Thyroid gland (tissue), 4 donors: ENCODE measurements around the gene DDX54. TPM values are rescaled to one million over a fixed set of nuclear protein-coding genes. Genes with fewer than 3 reads are reported as not detected.

ENCODE experiments used
- DNase-seq, 2 donors: peaks; one replicate each; pipeline ENCODE4 v3.0.0-alpha.2; 2019
- H3K27ac ChIP-seq, 3 donors: fragments of 200-600 bp; sonication (generic); 1 replicate in 2 of 3; 2 replicates in 1 of 3; pipeline ENCODE4 v1.5.1; 2016 to 2019; ENCODE audit warnings: mild to moderate bottlenecking in 1 of 3, moderate library complexity in 1 of 3
- H3K27me3 ChIP-seq: fragments of 200-600 bp; sonication (generic); one replicate; pipeline ENCODE4 v1.5.1; 2019
- H3K36me3 ChIP-seq, 2 donors: fragments of 200-600 bp; sonication (generic); one replicate each; pipeline ENCODE4 v1.5.1; 2016 to 2019
- H3K4me1 ChIP-seq, 2 donors: fragments of 200-600 bp; sonication (generic); one replicate each; pipeline ENCODE4 v1.5.1; 2017 to 2019
- H3K4me3 ChIP-seq, 3 donors: fragments of 200-600 bp; sonication (generic); replicated peaks in 1 of 3; 1 replicate in 2 of 3; 2 replicates in 1 of 3; pipeline ENCODE4 v1.5.1; 2016; ENCODE audit warnings: mild to moderate bottlenecking in 1 of 3
- H3K9me3 ChIP-seq: fragments of 200-600 bp; sonication (generic); one replicate; pipeline ENCODE4 v1.5.1; 2017
- CTCF ChIP-seq, 6 experiments: fragments of 200-600 bp in 3 of 6; fragments of 450-650 bp in 3 of 6; sonication (generic) in 3 of 6; IDR thresholded peaks; one replicate each; pipeline ENCODE4 v1.5.1; 2016 to 2019; ENCODE audit warnings: antibody characterized with exemption in 6 of 6, mild to moderate bottlenecking in 2 of 6, inconsistent platforms in 1 of 6, moderate library complexity in 1 of 6
- POLR2A ChIP-seq, 2 donors: fragments of 450-650 bp; IDR thresholded peaks; one replicate each; pipeline ENCODE4 v1.6.1; 2017; ENCODE audit warnings: antibody characterized with exemption in 2 of 2, mild to moderate bottlenecking in 2 of 2, moderate library complexity in 1 of 2
- WGBS, 2 donors: methylation state at CpG; one replicate each; pipeline ENCODE4 v1.1.5; 2017; 5-methylcytosine and 5-hydroxymethylcytosine counted together
- intact Hi-C: fragments of 100-400 bp; cut with DNase I; formaldehyde crosslinking; loops from one replicate; pipeline ENCODE4 v1.15.1; 2023
- total RNA-seq, 4 donors: library from RNA; depleted of rRNA; stranded (reverse); fragments of >200 nt; gene quantifications; one replicate each; pipeline ENCODE4 v1.2.3, GENCODE V29; 2016

The DDX54 gene
- total RNA-seq, 4 donors from 2014 or later = 59.9 to 79.3 (median 68.8) TPM

GRCh38 chr12:113200021-113200797 lies 14.9 kb upstream of the DDX54 start:
- no peak for DNase-seq
- no peaks in the 10 kb centered on the region for H3K36me3 ChIP-seq
- intact Hi-C loops = no loop called here
- no peak for TF ChIP-seq CTCF (IDR thresholded peaks at IDR 0.05)
- TF ChIP-seq POLR2A (IDR thresholded peaks at IDR 0.05) = no peak
- no peak overlapping the region for H3K27ac ChIP-seq
- no peak overlapping the region for H3K4me3 ChIP-seq
- H3K27me3 ChIP-seq = no peaks in the 10 kb centered on the region
- H3K9me3 ChIP-seq = no peaks in the 10 kb centered on the region
- 93 to 94% methylated on average over 7 to 9 of the region's 12 CpGs for WGBS, 2 donors
- peaks cover 5 to 17% of the 10 kb centered on the region in 2 donors for H3K4me1 ChIP-seq

GRCh38 chr12:113198296-113198695 lies 13.0 kb upstream of the DDX54 start:
- WGBS, 2 donors = 20 to 47% methylated on average over 1 of the region's 1 CpG
- intact Hi-C loops = loop anchor here (10.0 kb wide), 2 partner anchors 137 to 227 kb away; partner anchors contain the start of genes SDSL and SLC8B1
- H3K9me3 ChIP-seq = no peaks in the 10 kb centered on the region
- no peaks in the 10 kb centered on the region for H3K36me3 ChIP-seq
- H3K27ac ChIP-seq = no peak overlapping the region
- DNase-seq = no peak
- H3K27me3 ChIP-seq = no peaks in the 10 kb centered on the region
- H3K4me3 ChIP-seq = no peak overlapping the region
- peaks cover 0 to 13% of the 10 kb centered on the region in 2 donors for H3K4me1 ChIP-seq
- TF ChIP-seq CTCF (IDR thresholded peaks at IDR 0.05) = no peak
- TF ChIP-seq POLR2A (IDR thresholded peaks at IDR 0.05) = no peak

- TF ChIP-seq CTCF (IDR thresholded peaks at IDR 0.05) (no peak), POLR2A (IDR thresholded peaks at IDR 0.05) (no peak)
- no peak overlapping the region for H3K4me3 ChIP-seq
- H3K36me3 ChIP-seq = no peaks in the 10 kb centered on the region
- 97 to 98% methylated on average over 7 to 8 of the region's 8 CpGs for WGBS, 2 donors
- H3K9me3 ChIP-seq = no peaks in the 10 kb centered on the region
- H3K27me3 ChIP-seq = no peaks in the 10 kb centered on the region
- peaks cover 0 to 13% of the 10 kb centered on the region in 2 donors for H3K4me1 ChIP-seq
- intact Hi-C loops = loop anchor here (10.0 kb wide), 2 partner anchors 137 to 227 kb away; partner anchors contain the start of genes SDSL and SLC8B1
- no peak for DNase-seq
- no peak overlapping the region for H3K27ac ChIP-seq
Observed at GRCh38 chr12:113197518-113198077, 12.3 kb upstream of the DDX54 start.

GRCh38 chr12:113196990-113197389 lies 11.7 kb upstream of the DDX54 start:
- Histone ChIP-seq H3K36me3 (peaks cover 0 to 2% of the 10 kb centered on the region in 2 donors), H3K4me3 (no peak overlapping the region), H3K9me3 (no peaks in the 10 kb centered on the region), H3K4me1 (peaks cover 0 to 13% of the 10 kb centered on the region in 2 donors), H3K27ac (no peak overlapping the region), H3K27me3 (no peaks in the 10 kb centered on the region)
- WGBS, 2 donors = 12 to 20% methylated on average over 4 of the region's 4 CpGs
- intact Hi-C loops = loop anchor here (10.0 kb wide), 2 partner anchors 138 to 228 kb away; partner anchors contain the start of genes SDSL and SLC8B1
- peak; percentile 74 to 77 for DNase-seq
- TF ChIP-seq CTCF (IDR thresholded peaks at IDR 0.05) = peak in 5 of 6 experiments; percentile 41 to 73 (median 61)
- no peak for TF ChIP-seq POLR2A (IDR thresholded peaks at IDR 0.05)

- no peak for TF ChIP-seq POLR2A (IDR thresholded peaks at IDR 0.05)
- no peak for TF ChIP-seq CTCF (IDR thresholded peaks at IDR 0.05)
- 69 to 73% methylated on average over 6 to 7 of the region's 7 CpGs for WGBS, 2 donors
Observed at GRCh38 chr12:113196582-113196981, 11.3 kb upstream of the DDX54 start.

More at GRCh38 chr12:113196582-113196981, 11.3 kb upstream of the DDX54 start:
- no peaks in the 10 kb centered on the region for H3K27me3 ChIP-seq
- no peak for DNase-seq
- no peaks in the 10 kb centered on the region for H3K9me3 ChIP-seq
- intact Hi-C loops = loop anchor here (10.0 kb wide), 2 partner anchors 138 to 228 kb away; partner anchors contain the start of genes SDSL and SLC8B1
- H3K27ac ChIP-seq = no peak overlapping the region
- peaks cover 0 to 13% of the 10 kb centered on the region in 2 donors for H3K4me1 ChIP-seq
- peaks cover 2 to 6% of the 10 kb centered on the region in 2 donors for H3K36me3 ChIP-seq
- H3K4me3 ChIP-seq = no peak overlapping the region
